Smooth muscle cell (in vitro differentiated cells): ENCODE data around the gene ACSF3. TPM values are rescaled to one million over a fixed set of nuclear protein-coding genes. Genes with fewer than 3 reads are reported as not detected.

Experiments
- DNase-seq: peaks from one replicate; lab custom pipeline; 2025; ENCODE audit not compliant: unreplicated experiment; lab: John Stamatoyannopoulos, UW
- H2AFZ ChIP-seq: fragments of 200-600 bp; sonication (generic); 2 replicates; pipeline ENCODE4 v1.6.0; 2016; ENCODE audit warnings: antibody characterized with exemption, low read depth, mild to moderate bottlenecking
- H3F3A ChIP-seq: fragments of 200-600 bp; sonication (generic); 2 replicates; pipeline ENCODE4 v1.6.0; 2017; ENCODE audit warnings: antibody characterized with exemption, low read depth
- H3K27ac ChIP-seq: fragments of 200-600 bp; sonication (generic); 2 replicates; pipeline ENCODE4 v1.5.1; 2016; ENCODE audit warnings: low read depth, mild to moderate bottlenecking
- H3K27me3 ChIP-seq: fragments of 200-600 bp; sonication (generic); 2 replicates; pipeline ENCODE4 v1.6.1; 2016; ENCODE audit warnings: low read depth, mild to moderate bottlenecking
- H3K36me3 ChIP-seq: fragments of 200-600 bp; sonication (generic); 2 replicates; pipeline ENCODE4 v1.5.1; 2016; ENCODE audit warnings: low read depth
- H3K4me1 ChIP-seq: fragments of 200-600 bp; sonication (generic); 2 replicates; pipeline ENCODE4 v1.5.1; 2016; ENCODE audit warnings: low read depth
- H3K4me2 ChIP-seq: fragments of 200-600 bp; sonication (generic); 2 replicates; pipeline ENCODE4 v1.6.0; 2016; ENCODE audit warnings: mild to moderate bottlenecking
- H3K4me3 ChIP-seq: fragments of 200-600 bp; sonication (generic); 2 replicates; pipeline ENCODE4 v1.5.1; 2016; ENCODE audit warnings: mild to moderate bottlenecking
- H3K79me2 ChIP-seq: fragments of 200-600 bp; sonication (generic); 2 replicates; pipeline ENCODE4 v1.6.0; 2016; ENCODE audit warnings: low read depth, mild to moderate bottlenecking
- H3K9ac ChIP-seq: fragments of 200-600 bp; sonication (generic); 2 replicates; pipeline ENCODE4 v1.6.0; 2016; ENCODE audit warnings: low read depth
- H3K9me3 ChIP-seq: fragments of 200-600 bp; sonication (generic); replicated peaks from 2 replicates; pipeline ENCODE4 v1.5.1; 2016; ENCODE audit warnings: low read depth
- H4K20me1 ChIP-seq: fragments of 200-600 bp; sonication (generic); 2 replicates; pipeline ENCODE4 v1.6.0; 2016; ENCODE audit warnings: low read depth
- WGBS: methylation state at CpG from one replicate; pipeline ENCODE4 v1.1.7; 2016; ENCODE audit warnings: low lambda C conversion rate; 5-methylcytosine and 5-hydroxymethylcytosine counted together
- polyA plus RNA-seq: library from polyadenylated mRNA; unstranded; fragments of >200 nt; fragmentation: Nextera tagmentation; extraction: Ambion mirVana; gene quantifications from 2 replicates; pipeline ENCODE4 v1.2.1, GENCODE V29; 2016
- total RNA-seq: library from RNA; depleted of rRNA; stranded (reverse); fragments of >200 nt; gene quantifications from 2 replicates; pipeline ENCODE4 v1.2.3, GENCODE V29; 2014
- TF ChIP-seq, protein P1 (sequence below): fragments of 200-600 bp; sonication (generic); IDR thresholded peaks from 2 replicates; pipeline ENCODE4 v1.5.1; 2017; ENCODE audit warnings: borderline replicate concordance, mild to moderate bottlenecking, antibody characterized with exemption; ENCODE audit not compliant: insufficient read depth, poor library complexity, severe bottlenecking

ACSF3 gene
- total and polyA plus RNA-seq, 2 experiments from 2014 or later, result 13.6 to 15.1 TPM

DNA sequence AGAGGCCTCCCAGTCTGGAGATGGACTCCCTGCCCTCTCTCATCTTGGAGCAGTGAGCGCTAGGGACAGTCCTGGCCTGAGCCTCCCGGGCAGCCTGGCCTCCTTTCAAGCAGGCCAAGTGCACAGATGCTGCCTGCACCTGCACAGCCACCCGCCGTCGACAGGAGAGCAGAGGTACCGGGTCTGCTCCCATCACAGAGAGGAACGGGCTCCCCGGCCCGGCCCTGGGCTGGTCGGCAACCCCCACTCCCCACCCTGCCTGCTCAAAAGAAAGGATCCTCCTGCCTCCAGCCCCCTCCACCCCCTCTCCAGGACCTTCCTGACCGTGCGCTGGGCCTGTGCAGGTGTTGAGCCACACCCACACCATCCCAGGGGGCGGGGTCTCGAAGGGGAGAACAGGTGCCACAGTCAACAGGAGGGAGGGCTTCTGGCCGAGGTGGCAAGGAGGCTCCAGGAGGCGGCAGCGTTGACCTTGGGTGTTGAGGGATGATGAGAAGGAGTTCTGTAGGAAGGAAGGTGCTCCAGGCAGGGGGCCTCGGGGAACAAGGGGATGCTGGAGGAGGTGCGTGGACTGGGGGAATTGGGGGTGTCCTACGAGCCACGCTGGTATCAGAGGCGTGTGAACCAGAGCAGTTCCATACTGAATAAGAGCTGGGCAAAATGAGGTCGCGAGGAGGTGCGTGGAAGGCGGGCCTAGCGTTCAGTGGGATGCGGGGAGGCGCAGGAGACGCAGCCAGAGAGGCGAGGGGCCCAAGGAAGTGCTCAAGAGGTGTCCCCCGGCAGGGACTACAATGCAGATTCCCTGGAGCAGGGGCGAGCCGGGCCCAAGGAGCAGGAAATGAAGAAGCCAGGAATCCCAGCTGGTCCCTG, 76.9 kb downstream of the ACSF3 start:
- 26% methylated on average over 28 of the region's 34 CpGs for WGBS
- peak overlapping the region; percentile 78 for H3K4me2 ChIP-seq

DNA sequence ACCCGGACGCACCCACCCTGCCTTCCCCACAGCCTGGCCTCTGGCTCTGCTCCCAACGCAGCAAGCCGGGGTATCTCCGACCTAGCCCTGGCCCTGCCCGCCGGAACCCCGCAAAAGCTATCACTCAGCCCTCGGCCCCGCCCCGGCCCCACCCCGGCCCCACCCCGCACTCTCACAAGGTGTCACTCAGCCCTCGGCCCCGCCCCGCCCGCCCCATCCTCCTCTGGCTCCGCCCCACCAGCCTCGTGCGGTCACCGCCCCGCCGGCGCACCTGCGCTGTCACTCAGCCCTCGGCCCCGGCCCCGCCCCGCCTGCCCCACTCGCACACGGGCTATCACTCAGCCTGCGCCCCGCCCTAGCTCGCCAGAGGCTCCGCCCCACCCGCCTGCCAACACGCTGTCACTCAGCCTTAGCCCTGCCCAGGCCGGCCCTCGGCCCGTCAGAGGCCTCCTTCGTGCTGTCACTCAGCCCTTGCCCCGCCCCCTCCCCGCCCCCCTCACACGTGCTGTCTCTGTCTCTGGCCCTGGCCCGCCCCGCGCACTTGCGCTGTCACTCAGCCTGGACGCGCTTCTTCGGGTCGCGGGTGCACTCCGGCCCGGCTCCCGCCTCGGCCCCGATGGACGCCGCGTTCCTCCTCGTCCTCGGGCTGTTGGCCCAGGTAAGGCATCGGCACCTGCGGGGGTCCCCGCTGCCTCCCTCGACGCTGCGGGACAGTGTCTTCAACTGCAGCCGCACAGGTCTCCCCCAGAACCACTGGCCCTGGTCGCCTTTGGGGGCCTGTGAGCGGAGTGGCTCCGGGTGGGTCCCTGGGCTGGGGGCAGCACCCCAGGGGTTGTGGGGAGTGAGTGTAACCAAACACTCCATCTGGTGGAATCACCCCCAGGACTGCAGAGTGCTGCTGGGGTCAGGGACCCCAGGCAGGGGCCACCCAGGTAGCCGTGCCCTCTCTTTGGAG, 77.8 kb downstream of the ACSF3 start, which contains the start of gene CDH15:
TSS of gene CDH15 (plus strand) at position 533 of the 955 bp plus-strand sequence. CDS start at position 617, 84 bp downstream.
- no peak within 1 kb of the TSS for H2AFZ ChIP-seq
- no peaks in the 10 kb centered on the region for H3K79me2 ChIP-seq
- TF ChIP-seq, protein P1, sequence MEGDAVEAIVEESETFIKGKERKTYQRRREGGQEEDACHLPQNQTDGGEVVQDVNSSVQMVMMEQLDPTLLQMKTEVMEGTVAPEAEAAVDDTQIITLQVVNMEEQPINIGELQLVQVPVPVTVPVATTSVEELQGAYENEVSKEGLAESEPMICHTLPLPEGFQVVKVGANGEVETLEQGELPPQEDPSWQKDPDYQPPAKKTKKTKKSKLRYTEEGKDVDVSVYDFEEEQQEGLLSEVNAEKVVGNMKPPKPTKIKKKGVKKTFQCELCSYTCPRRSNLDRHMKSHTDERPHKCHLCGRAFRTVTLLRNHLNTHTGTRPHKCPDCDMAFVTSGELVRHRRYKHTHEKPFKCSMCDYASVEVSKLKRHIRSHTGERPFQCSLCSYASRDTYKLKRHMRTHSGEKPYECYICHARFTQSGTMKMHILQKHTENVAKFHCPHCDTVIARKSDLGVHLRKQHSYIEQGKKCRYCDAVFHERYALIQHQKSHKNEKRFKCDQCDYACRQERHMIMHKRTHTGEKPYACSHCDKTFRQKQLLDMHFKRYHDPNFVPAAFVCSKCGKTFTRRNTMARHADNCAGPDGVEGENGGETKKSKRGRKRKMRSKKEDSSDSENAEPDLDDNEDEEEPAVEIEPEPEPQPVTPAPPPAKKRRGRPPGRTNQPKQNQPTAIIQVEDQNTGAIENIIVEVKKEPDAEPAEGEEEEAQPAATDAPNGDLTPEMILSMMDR, result no peak
- 17% methylated on average over 29 of the region's 74 CpGs for WGBS
- no peaks in the 10 kb centered on the region for H3K9me3 ChIP-seq
- H3F3A ChIP-seq, result no peaks in the 10 kb centered on the region
- peak within 1 kb of the TSS; percentile 78 for H3K4me2 ChIP-seq
- H3K27ac ChIP-seq, result no peak within 1 kb of the TSS
- peaks cover 19% of the 10 kb centered on the region for H3K27me3 ChIP-seq
- H3K4me1 ChIP-seq, result no peaks in the 10 kb centered on the region
- peak; percentile 42 for DNase-seq
- H3K9ac ChIP-seq, result no peak within 1 kb of the TSS
- H3K4me3 ChIP-seq, result peak within 1 kb of the TSS; percentile 34
- no peaks in the 10 kb centered on the region for H4K20me1 ChIP-seq
- H3K36me3 ChIP-seq, result no peaks in the 10 kb centered on the region

More for the DNA sequence above, 76.9 kb downstream of the ACSF3 start:
- no peaks in the 10 kb centered on the region for H3K4me1 ChIP-seq
- no peaks in the 10 kb centered on the region for H3F3A ChIP-seq
- H3K9ac ChIP-seq, result no peak overlapping the region
- H3K79me2 ChIP-seq, result no peaks in the 10 kb centered on the region
- peaks cover 19% of the 10 kb centered on the region for H3K27me3 ChIP-seq
- H2AFZ ChIP-seq, result no peak overlapping the region
- no peak for DNase-seq
- peak overlapping the region; percentile 34 for H3K4me3 ChIP-seq
- no peak overlapping the region for H3K27ac ChIP-seq
- no peaks in the 10 kb centered on the region for H3K9me3 ChIP-seq
- TF ChIP-seq, protein P1, result no peak
- no peaks in the 10 kb centered on the region for H3K36me3 ChIP-seq
- no peaks in the 10 kb centered on the region for H4K20me1 ChIP-seq

DNA sequence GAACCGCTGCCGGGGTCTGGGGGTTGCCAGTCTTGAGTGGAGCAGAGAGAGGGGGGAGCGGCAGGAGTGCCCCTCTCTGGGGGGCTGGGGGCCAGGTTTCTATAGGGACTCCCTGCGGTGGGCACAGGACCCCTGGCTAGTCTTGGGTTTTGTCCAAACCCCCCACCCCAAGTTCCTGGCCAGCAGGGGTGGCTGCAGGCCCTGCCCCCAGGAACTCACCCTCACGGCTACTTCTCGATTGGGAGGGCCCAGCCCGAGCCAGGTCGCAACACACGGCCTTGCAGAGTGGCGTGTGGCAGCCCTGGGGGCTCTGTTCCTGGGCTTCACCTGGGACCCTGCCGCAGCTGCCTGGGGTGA, 78.5 kb downstream of the ACSF3 start:
- Histone ChIP-seq H3K27me3 (peaks cover 19% of the 10 kb centered on the region), H3K4me2 (no peak overlapping the region)
- 84% methylated on average over 8 of the region's 11 CpGs for WGBS

More for the DNA sequence above, 78.5 kb downstream of the ACSF3 start:
- Histone ChIP-seq H3K4me1 (no peaks in the 10 kb centered on the region), H2AFZ (no peak overlapping the region), H3K79me2 (no peaks in the 10 kb centered on the region), H3K9me3 (no peaks in the 10 kb centered on the region), H3K27ac (no peak overlapping the region), H3F3A (no peaks in the 10 kb centered on the region), H3K4me3 (no peak overlapping the region), H3K9ac (no peak overlapping the region), H4K20me1 (no peaks in the 10 kb centered on the region), H3K36me3 (no peaks in the 10 kb centered on the region)
- DNase-seq, result no peak
- TF ChIP-seq, protein P1, result no peak
